ENCODE results near the gene IL9.

- TF ChIP-seq CTCF (conservative IDR thresholded peaks at IDR 0.05), result no peak
- no peak for TF ChIP-seq EZH2 (IDR thresholded peaks at IDR 0.05; ENCODE audit: low read depth)
These were observed 44.3 kb downstream of the IL9 start for GRCh38 chr5:135851186-135851914.
